ENCODE measurements around the gene MAP2K1. TPM values are rescaled to one million over a fixed set of nuclear protein-coding genes. Genes with fewer than 3 reads are reported as not detected.

MAP2K1 gene
- total and polyA plus RNA-seq, 2 experiments from 2014 or later, result 20.1 to 46.3 TPM

DNA sequence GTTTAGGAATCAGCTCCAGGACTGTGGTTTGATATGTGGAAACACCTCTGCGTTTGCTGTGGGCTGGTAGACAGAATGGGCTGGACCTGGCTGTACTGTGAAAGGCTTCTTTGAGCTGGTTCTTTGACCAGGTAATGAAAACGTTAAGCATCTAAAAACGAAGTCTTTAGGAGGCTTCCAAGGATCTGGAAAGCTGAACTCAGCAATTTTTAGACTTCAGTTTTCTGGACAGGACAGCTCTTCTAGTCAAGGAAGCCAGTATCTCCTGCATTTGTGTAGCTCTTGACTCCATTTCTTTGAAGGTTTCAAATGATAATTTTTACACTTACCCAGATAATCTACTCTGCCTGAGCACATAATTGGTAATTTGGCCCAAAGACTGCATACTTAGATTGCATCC, 25.5 kb downstream of the MAP2K1 start:
- Histone ChIP-seq H3K4me3 (no peak overlapping the region), H4K20me1 (ENCODE audit: insufficient read depth, poor library complexity, severe bottlenecking) (peaks cover 8% of the 10 kb centered on the region), H3K27ac (no peak overlapping the region), H3K4me1 (ENCODE audit: insufficient read depth) (no peaks in the 10 kb centered on the region), H2AFZ (no peak overlapping the region), H3K36me3 (replicated peaks; ENCODE audit: insufficient read depth, low read depth) (no peaks in the 10 kb centered on the region), H3K9me3 (ENCODE audit: low read depth) (no peaks in the 10 kb centered on the region), H3K79me2 (peaks cover 56% of the 10 kb centered on the region), H3K27me3 (no peaks in the 10 kb centered on the region), H3K9me2 (replicated peaks; ENCODE audit: insufficient read depth) (no peaks in the 10 kb centered on the region), H3K4me2 (no peak overlapping the region)
- 84% methylated on average over 3 of the region's 3 CpGs for WGBS (ENCODE audit: low lambda C conversion rate, missing lambda C conversion rate)
- no peak for TF ChIP-seq CTCF (IDR thresholded peaks at IDR 0.05; ENCODE audit: poor library complexity)
- no peak for TF ChIP-seq EZH2phosphoT487 (IDR thresholded peaks at IDR 0.05; ENCODE audit: low read depth, severe bottlenecking, unreplicated experiment)
- no peak for TF ChIP-seq EZH2 (IDR thresholded peaks at IDR 0.05; ENCODE audit: borderline replicate concordance)
- DNase-seq (ENCODE audit: low spot score), result no peak

DNA sequence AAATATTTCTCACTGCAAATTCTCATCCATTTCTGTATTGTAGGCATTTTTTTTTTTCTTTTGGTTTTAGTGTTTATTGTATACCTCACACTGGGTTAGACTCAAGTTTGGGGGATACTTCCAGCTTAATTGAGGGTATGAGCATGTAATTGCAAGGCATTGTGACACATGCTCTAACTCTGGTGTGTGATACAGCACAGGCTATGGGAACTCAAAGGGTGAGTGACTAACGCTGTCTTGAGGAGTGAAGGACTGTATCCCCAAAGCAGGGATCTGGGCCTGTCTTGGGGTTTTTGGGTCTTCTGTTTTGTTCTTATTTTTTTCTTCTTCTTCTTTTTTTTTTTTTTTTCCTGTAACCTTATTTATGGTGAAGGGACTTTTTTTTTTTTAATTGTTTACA, 26.9 kb downstream of the MAP2K1 start:
- 100% methylated on average over 1 of the region's 1 CpG for WGBS (ENCODE audit: low lambda C conversion rate, missing lambda C conversion rate)
- no peaks in the 10 kb centered on the region for H3K9me2 ChIP-seq (replicated peaks; ENCODE audit: insufficient read depth)
- H3K27ac ChIP-seq, result no peak overlapping the region
- peaks cover 8% of the 10 kb centered on the region for H4K20me1 ChIP-seq (ENCODE audit: insufficient read depth, poor library complexity, severe bottlenecking)
- H3K79me2 ChIP-seq, result peaks cover 49% of the 10 kb centered on the region
- no peaks in the 10 kb centered on the region for H3K36me3 ChIP-seq (replicated peaks; ENCODE audit: insufficient read depth, low read depth)
- no peak for DNase-seq (ENCODE audit: low spot score)
- no peaks in the 10 kb centered on the region for H3K27me3 ChIP-seq
- H3K4me1 ChIP-seq (ENCODE audit: insufficient read depth), result no peaks in the 10 kb centered on the region
- H2AFZ ChIP-seq, result no peak overlapping the region
- no peak for TF ChIP-seq CTCF (IDR thresholded peaks at IDR 0.05; ENCODE audit: poor library complexity)
- no peaks in the 10 kb centered on the region for H3K9me3 ChIP-seq (ENCODE audit: low read depth)
- H3K4me3 ChIP-seq, result no peak overlapping the region
- H3K4me2 ChIP-seq, result no peak overlapping the region

- no peak overlapping the region for H3K4me3 ChIP-seq
- no peaks in the 10 kb centered on the region for H3K27me3 ChIP-seq
- no peak for DNase-seq (ENCODE audit: low spot score)
- H3K4me1 ChIP-seq (ENCODE audit: insufficient read depth), result no peaks in the 10 kb centered on the region
- peaks cover 5% of the 10 kb centered on the region for H4K20me1 ChIP-seq (ENCODE audit: insufficient read depth, poor library complexity, severe bottlenecking)
- H3K79me2 ChIP-seq, result peaks cover 45% of the 10 kb centered on the region
- H3K27ac ChIP-seq, result no peak overlapping the region
- H3K9me2 ChIP-seq (replicated peaks; ENCODE audit: insufficient read depth), result no peaks in the 10 kb centered on the region
- H3K9me3 ChIP-seq (ENCODE audit: low read depth), result no peaks in the 10 kb centered on the region
- H3K4me2 ChIP-seq, result no peak overlapping the region
- TF ChIP-seq EZH2 (IDR thresholded peaks at IDR 0.05; ENCODE audit: borderline replicate concordance) (no peak), EZH2phosphoT487 (IDR thresholded peaks at IDR 0.05; ENCODE audit: low read depth, severe bottlenecking, unreplicated experiment) (no peak), CTCF (IDR thresholded peaks at IDR 0.05; ENCODE audit: poor library complexity) (no peak)
- H2AFZ ChIP-seq, result no peak overlapping the region
- H3K36me3 ChIP-seq (replicated peaks; ENCODE audit: insufficient read depth, low read depth), result no peaks in the 10 kb centered on the region
Observed at GRCh38 chr15:66415360-66415759, 28.6 kb downstream of the MAP2K1 start.

DNA sequence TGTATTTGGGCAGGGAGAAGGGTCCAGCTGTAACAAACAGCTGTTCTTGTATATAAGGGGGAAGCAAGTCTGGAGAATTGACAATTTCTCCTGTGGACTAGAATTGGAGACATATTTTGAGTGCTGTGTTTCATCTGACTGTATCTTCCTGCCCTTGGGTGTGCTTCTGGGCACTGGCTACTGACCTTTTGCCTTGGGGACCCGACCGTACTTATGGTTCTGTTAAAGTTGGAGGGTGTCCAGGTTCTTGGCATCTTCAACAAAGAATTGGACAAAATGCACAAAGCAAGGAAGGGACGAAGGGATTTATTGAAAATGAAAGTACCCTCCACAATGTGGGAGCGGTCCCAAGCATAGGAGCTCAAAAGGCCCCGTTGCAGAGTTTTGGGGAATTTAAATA, 31.0 kb downstream of the MAP2K1 start:
- Histone ChIP-seq H3K36me3 (replicated peaks; ENCODE audit: insufficient read depth, low read depth) (no peaks in the 10 kb centered on the region), H3K27ac (no peak overlapping the region), H3K4me3 (no peak overlapping the region), H3K4me2 (no peak overlapping the region), H3K9me3 (ENCODE audit: low read depth) (no peaks in the 10 kb centered on the region), H3K27me3 (no peaks in the 10 kb centered on the region), H4K20me1 (ENCODE audit: insufficient read depth, poor library complexity, severe bottlenecking) (peaks cover under 1% of the 10 kb centered on the region), H3K9me2 (replicated peaks; ENCODE audit: insufficient read depth) (no peaks in the 10 kb centered on the region), H2AFZ (no peak overlapping the region), H3K4me1 (ENCODE audit: insufficient read depth) (no peaks in the 10 kb centered on the region), H3K79me2 (peaks cover 25% of the 10 kb centered on the region)
- WGBS (ENCODE audit: low lambda C conversion rate, missing lambda C conversion rate), result 85% methylated on average over 5 of the region's 5 CpGs
- TF ChIP-seq EZH2phosphoT487 (IDR thresholded peaks at IDR 0.05; ENCODE audit: low read depth, severe bottlenecking, unreplicated experiment) (no peak), CTCF (IDR thresholded peaks at IDR 0.05; ENCODE audit: poor library complexity) (no peak), EZH2 (IDR thresholded peaks at IDR 0.05; ENCODE audit: borderline replicate concordance) (no peak)
- DNase-seq (ENCODE audit: low spot score), result no peak

All from hepatocyte (in vitro differentiated cells).